ENCODE measurements around the gene ASCC3.
"Not testable (repeated sequence)": the region's sequence is repeated elsewhere in the genome, so short reads cannot be mapped to it uniquely, and the experiment has no call there.

DNA sequence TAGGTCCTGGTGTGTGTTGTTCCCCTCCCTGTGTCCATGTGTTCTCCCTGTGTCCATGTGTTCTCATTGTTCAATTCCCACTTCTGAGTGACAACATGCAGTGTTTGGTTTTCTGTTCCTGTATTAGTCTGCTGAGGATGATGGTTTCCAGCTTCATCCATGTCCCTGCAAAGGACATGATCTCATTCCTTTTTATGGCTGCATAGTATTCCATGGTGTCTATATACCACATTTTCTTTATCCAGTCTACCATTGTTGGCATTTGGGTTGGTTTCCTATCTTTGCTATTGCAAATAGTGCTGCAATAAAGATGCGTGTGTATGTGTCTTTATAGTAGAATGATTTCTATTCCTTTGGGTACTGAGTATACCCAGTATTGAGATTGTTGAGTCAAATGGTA, 122.7 kb downstream of the ASCC3 start:
- TF ChIP-seq, protein P1, sequence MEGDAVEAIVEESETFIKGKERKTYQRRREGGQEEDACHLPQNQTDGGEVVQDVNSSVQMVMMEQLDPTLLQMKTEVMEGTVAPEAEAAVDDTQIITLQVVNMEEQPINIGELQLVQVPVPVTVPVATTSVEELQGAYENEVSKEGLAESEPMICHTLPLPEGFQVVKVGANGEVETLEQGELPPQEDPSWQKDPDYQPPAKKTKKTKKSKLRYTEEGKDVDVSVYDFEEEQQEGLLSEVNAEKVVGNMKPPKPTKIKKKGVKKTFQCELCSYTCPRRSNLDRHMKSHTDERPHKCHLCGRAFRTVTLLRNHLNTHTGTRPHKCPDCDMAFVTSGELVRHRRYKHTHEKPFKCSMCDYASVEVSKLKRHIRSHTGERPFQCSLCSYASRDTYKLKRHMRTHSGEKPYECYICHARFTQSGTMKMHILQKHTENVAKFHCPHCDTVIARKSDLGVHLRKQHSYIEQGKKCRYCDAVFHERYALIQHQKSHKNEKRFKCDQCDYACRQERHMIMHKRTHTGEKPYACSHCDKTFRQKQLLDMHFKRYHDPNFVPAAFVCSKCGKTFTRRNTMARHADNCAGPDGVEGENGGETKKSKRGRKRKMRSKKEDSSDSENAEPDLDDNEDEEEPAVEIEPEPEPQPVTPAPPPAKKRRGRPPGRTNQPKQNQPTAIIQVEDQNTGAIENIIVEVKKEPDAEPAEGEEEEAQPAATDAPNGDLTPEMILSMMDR (IDR thresholded peaks at IDR 0.05), result not testable (repeated sequence)
- not testable (repeated sequence) for TF ChIP-seq ZFX (IDR thresholded peaks at IDR 0.05; ENCODE audit: borderline replicate concordance)

All from 22Rv1 (cell line).